ENCODE data around the gene UBE2O.

The UBE2O gene

DNA sequence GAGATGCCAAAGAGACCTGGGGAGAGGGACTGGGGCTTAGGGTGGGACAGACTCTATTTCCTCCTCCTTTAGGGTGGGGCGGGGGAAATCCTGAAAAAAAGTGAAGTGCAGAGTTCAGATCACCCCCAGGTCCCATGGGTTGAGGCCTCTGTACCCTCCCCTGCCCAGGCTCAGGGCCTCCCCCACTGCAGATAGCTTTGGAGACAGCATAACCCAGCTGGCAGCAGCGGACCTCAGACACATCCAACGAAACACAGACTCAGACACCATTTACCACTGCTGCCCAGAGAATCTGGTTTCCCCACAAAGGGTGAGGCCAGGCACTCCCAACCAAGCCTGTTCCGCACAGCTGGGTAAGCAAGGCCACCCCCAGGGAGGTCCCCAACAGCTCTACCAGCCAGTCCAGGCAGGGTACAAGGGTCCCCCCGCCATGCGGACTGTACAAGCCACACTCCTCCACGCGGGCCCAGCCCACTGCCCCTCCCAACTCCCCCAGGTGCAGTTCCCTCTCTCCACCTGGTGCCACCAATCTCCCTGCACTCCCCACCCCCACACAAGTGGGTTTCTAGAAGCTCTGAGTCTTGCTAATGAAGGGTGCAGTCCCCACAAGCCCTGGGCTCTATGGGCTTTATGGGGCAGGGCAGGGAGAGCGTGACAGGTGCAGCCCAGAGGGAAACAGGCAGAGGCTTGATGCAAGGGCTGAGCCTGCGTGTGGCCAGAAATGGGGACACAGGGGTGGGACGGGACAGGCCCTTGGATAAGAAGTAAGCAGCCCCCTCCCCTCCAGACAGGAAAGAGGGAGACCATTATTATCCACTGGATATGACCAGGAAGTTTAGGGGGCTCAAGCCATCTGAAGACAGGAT is 39.4 kb upstream of the UBE2O start:
- Histone ChIP-seq H3K9ac (ENCODE audit: low read depth, low read length) (no peak overlapping the region), H3K4me1 (ENCODE audit: insufficient read depth, low read length) (peaks cover 25% of the 10 kb centered on the region), H3K9me3 (ENCODE audit: control insufficient read depth, insufficient read depth, low read length) (no peaks in the 10 kb centered on the region), H3K36me3 (ENCODE audit: insufficient read depth, low read length) (no peaks in the 10 kb centered on the region)

DNA sequence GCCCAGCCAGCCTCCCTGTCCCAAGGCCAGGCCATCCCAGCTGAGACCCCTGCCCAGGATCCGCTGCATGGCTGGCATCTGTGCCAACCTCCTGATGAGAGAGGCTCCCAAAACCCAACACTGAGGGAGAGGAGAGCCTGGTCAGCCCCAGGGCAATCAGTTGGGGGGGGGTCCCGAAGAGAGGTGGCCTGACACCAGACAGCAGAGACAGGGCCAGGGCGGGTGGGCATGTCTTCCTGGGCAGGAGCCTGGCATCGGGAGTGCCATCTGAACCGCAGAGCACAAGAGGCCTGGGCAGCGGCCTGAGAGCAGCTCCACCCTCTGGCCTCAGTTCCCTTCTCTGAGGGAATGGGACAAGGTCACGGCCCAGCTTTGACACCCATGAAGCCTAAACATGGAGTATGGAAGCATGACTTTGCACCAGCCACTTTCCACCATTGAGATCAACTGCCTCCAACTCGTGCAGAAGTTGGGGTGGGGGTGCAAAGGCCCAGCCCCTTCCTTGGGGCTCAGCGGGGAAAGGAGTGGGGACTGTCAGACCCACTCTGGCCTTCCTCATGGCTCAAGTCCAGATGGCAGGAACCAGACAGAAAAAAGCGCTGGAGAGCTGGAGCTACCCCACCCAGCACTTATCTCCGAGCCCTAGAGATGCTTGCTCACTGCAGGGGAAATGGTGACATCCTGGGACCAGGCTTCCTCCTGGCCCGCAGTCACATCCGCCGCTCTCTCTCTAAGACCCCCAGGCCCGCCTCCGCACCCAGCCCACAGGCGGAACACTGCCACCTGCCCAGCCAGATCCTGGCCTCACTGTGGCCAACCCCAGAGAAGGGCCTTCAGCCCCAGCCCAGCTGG is 38.5 kb upstream of the UBE2O start:
- Histone ChIP-seq H3K9ac (ENCODE audit: low read depth, low read length) (no peak overlapping the region), H3K4me1 (ENCODE audit: insufficient read depth, low read length) (peaks cover 22% of the 10 kb centered on the region; the same call in 1 of the 2 replicates), H3K9me3 (ENCODE audit: control insufficient read depth, insufficient read depth, low read length) (no peaks in the 10 kb centered on the region)

DNA sequence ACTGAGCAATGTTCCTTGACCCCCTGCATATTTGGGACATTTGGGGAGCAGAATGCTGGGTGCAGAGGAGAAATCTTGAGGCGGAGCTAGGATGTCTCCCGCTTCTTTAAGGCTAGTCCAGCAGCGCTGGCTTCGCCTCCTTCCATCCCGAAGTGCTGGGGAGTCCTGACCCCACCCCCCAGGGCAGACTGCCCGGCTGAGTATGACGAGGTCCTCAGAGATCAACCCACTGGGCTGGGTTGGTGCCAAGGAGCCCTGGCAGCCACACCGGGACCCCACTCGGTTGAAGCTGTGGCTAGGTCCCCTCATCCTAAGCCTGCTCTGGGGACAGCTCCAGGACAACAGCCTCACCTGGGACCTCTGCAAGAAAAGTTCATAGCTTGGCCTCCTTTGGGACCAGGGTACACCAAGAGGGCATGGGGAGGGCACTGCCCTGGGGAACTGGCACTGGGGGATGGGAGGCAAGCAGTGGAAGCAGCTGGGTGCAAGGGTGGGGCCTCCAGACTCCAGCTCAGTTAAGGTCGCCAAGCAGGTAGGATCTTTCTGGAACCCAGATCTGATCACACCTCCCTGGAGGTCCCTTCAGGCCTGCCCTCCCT is 37.3 kb upstream of the UBE2O start:
- no peak overlapping the region for H3K9ac ChIP-seq (ENCODE audit: low read depth, low read length)
- no peaks in the 10 kb centered on the region for H3K36me3 ChIP-seq (ENCODE audit: insufficient read depth, low read length)
- no peaks in the 10 kb centered on the region for H3K9me3 ChIP-seq (ENCODE audit: control insufficient read depth, insufficient read depth, low read length)
- H3K4me1 ChIP-seq (ENCODE audit: insufficient read depth, low read length) = peaks cover 26% of the 10 kb centered on the region; the same call in 1 of the 2 replicates

More for the DNA sequence above, 38.5 kb upstream of the UBE2O start:
- H3K36me3 ChIP-seq (ENCODE audit: insufficient read depth, low read length) = no peaks in the 10 kb centered on the region

DNA sequence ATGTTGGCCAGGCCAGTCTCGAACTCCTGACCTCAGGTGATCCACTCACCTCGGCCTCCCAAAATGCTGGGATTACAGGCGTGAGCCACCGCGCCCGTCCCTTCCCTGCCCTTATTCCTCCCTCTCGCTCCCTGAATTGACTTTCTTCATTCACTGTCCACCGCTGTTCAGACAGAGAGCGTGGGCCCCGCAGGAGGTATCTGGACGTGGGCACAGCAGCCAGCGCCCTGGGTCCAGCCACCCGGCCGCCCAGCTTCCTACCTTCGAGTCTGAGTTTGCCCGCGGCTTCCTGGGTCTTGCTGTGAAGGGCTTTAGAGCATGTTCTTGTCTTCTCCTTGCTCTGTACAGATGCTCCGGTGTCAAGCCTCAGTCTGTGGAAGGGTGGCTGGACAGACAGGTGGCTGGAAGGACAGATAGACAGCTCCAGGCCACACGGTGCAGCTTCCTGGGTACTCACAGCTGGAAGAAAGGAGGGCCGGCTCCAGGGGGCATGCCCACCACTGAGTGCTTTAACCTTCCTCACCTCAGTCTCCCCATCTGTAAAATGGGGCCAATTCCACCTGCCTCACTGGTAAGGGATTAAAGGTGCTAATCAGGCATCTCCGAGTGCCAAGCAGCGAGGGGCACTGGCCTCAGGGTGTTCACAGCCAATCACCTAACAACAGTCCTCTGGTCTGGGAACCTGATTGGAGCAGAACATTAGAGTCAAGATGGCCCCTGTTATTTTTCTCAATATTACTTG is 34.7 kb upstream of the UBE2O start:
- Histone ChIP-seq H3K9ac (ENCODE audit: low read depth, low read length) (no peak overlapping the region), H3K9me3 (ENCODE audit: control insufficient read depth, insufficient read depth, low read length) (no peaks in the 10 kb centered on the region), H3K36me3 (ENCODE audit: insufficient read depth, low read length) (no peaks in the 10 kb centered on the region), H3K4me1 (ENCODE audit: insufficient read depth, low read length) (peaks cover 20% of the 10 kb centered on the region; the same call in 1 of the 2 replicates)

DNA sequence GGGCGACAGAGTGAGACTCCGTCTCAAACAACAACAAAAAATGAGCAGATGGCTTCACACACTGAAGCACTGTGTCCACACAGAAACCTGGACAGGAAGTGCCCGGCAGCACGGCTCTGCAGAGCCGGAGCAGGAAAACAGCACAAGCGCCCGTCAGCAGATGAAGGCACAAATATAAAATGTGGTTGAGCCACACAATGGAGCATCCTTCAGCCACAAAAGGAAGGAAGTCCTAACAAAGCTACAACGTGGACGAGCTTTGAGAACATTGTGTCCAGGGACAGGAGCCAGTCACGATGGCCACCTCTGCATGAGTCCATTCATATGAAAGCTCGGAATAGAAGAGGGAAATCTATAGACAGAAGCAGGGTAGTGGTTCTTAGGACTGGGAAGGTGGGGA is 32.6 kb upstream of the UBE2O start:
- Histone ChIP-seq H3K36me3 (ENCODE audit: insufficient read depth, low read length) (no peaks in the 10 kb centered on the region), H3K9ac (ENCODE audit: low read depth, low read length) (no peak overlapping the region), H3K9me3 (ENCODE audit: control insufficient read depth, insufficient read depth, low read length) (no peaks in the 10 kb centered on the region), H3K4me1 (ENCODE audit: insufficient read depth, low read length) (peaks cover 8% of the 10 kb centered on the region; the same call in 1 of the 2 replicates)

DNA sequence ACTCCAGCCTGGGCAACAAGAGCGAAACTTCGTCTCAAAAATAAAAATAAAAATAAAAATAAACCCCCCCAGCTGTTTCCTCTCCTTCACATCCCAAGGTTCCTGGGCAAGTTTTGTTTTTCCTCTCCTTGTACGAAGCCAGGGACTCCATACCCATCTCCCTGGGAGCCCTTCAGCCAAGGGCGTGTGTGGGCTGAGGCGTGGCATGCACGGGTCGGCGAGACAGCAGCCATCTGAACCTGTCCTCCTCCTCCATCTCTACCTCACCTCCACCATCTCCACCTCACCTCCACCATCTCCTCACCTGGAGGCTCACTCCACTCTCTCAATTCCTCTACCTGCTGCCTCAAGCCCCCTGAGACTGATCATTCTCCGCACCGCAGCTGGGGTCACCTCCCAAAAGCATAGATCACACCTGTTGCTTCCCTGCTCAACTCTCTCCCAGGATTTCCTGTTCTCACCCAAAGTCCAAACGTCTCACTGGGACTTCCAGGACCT is 31.3 kb upstream of the UBE2O start:
- Histone ChIP-seq H3K36me3 (ENCODE audit: insufficient read depth, low read length) (no peaks in the 10 kb centered on the region), H3K9ac (ENCODE audit: low read depth, low read length) (no peak overlapping the region; the same call in 1 of the 2 replicates), H3K9me3 (ENCODE audit: control insufficient read depth, insufficient read depth, low read length) (no peaks in the 10 kb centered on the region), H3K4me1 (ENCODE audit: insufficient read depth, low read length) (peaks cover 8% of the 10 kb centered on the region; the same call in 1 of the 2 replicates)

DNA sequence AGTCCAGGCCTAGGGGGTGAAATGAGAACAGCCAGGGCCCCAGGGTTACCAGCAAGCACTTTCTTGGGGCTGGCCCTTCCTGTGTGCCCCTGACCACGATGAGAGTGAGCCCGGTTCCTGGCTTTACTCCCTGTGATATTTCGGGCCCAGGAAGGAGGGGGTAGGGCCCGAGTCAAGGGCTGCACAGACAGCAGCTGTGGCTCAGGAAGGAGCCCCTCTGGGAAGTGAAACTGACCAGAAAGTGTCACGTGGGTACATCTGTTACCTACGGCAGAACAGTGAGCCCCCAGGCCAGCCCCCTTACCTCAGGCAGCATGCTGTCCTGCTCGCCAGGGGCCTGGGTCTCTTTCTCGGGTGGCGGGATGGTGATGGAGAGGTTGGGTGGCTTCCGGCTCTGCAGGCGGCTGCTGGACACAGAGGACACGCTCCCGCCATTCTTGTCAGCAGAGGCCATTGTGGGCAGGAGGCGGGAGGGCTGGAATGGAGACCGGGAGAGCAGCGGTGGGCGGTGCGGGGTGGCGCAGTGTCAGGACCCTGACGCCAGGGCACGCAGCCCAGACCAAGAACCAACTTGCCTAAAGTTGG is 28.2 kb upstream of the UBE2O start:
- H3K9ac ChIP-seq (ENCODE audit: low read depth, low read length) = no peak overlapping the region
- no peaks in the 10 kb centered on the region; the same call in 1 of the 2 replicates for H3K36me3 ChIP-seq (ENCODE audit: insufficient read depth, low read length)
- H3K4me1 ChIP-seq (ENCODE audit: insufficient read depth, low read length) = peaks cover 8% of the 10 kb centered on the region; the same call in 1 of the 2 replicates
- H3K9me3 ChIP-seq (ENCODE audit: control insufficient read depth, insufficient read depth, low read length) = no peaks in the 10 kb centered on the region

DNA sequence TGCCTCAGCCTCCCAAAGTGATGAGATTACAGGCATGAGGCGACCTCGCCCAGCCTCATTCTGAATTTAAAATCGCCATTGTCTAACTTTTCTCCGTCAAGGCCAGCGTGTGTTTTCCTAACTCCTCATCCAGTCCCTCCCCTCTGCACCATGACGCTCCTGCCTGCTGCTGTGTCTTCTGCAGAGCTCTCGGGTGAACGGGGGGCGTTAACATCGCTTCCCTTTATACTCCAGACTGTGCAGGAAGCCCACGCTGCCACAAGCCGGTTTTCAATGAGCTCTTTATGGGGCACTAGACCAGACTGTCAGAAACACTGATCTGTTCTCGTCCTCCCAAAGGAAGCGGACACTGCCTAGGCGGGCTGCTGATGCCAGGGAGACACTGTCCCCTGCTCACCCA is 27.7 kb upstream of the UBE2O start:
- Histone ChIP-seq H3K9me3 (ENCODE audit: control insufficient read depth, insufficient read depth, low read length) (no peaks in the 10 kb centered on the region), H3K4me1 (ENCODE audit: insufficient read depth, low read length) (peaks cover 7% of the 10 kb centered on the region; the same call in 1 of the 2 replicates), H3K36me3 (ENCODE audit: insufficient read depth, low read length) (no peaks in the 10 kb centered on the region; the same call in 1 of the 2 replicates), H3K9ac (ENCODE audit: low read depth, low read length) (no peak overlapping the region)

DNA sequence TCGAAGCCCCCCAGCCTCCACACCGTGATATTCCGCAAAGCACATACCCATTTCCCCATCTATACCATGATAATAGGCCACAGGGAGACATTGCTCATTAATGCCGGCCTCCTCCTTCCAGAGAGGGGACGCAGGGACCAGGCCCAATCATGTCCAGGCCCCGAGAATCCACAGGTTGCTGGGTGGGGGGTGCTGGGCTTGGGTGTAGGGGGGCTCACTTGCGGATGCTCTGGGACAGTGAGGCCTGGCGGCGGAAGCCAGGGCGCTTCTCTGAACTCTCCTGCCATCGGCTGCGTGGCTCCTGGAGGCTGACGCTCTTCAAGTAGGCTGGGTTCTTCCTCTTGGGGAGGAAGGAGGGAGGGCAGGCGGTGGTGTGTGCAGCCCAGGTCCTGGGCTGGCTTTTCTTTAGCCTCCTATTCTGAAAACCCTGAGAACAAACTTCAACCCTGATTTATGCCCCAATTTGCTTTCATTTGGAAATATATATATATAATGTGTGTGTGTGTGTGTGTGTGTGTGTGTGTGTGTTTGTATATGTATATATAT is 26.6 kb upstream of the UBE2O start:
- Histone ChIP-seq H3K36me3 (ENCODE audit: insufficient read depth, low read length) (no peaks in the 10 kb centered on the region; the same call in 1 of the 2 replicates), H3K9me3 (ENCODE audit: control insufficient read depth, insufficient read depth, low read length) (no peaks in the 10 kb centered on the region; the same call in 1 of the 2 replicates), H3K9ac (ENCODE audit: low read depth, low read length) (no peak overlapping the region), H3K4me1 (ENCODE audit: insufficient read depth, low read length) (0 out of 2 replicates have a peak, but pooled peaks cover 3% of the 10 kb centered on the region)

DNA sequence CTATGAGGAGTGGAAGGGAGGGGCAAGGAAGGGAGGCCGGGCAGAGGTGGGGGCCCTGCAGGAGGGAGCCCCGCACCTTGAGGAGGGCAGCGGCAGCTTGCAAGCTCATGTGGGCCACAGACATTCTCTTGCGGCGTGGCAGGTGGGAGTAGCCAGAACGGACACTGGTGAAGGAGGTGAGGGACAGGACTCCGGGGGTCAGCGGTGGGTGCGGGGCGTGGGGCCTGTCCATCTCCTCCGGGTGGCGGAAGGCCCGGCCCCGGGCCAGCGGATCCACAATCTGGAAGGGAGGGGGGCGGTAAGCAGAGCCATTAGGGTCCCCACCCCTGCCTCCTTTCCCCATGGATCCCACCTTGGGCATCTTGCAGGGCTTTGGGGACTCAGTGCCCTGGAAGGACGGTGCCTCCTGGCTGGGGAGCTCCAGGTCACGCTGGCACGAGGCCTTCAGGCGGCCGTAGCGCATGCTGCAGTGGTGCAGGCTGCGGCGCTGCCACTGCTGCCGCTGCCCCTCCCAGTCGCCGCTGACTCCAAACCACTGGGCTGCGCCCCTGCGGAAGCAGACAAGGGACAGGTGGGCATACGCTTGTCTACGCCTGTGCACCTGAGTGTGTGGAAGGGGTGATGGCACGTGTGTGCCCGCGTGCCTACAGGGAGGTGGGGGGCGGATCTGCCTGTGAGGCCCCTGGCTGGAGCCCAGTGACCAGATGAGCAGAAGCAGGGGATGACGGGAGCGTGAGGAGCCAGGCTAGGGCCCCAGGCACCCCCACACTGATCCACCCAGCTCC is 26.0 kb upstream of the UBE2O start:
- no peaks in the 10 kb centered on the region; the same call in 1 of the 2 replicates for H3K9me3 ChIP-seq (ENCODE audit: control insufficient read depth, insufficient read depth, low read length)
- no peaks in the 10 kb centered on the region; the same call in 1 of the 2 replicates for H3K36me3 ChIP-seq (ENCODE audit: insufficient read depth, low read length)
- no peaks in the 10 kb centered on the region for H3K4me1 ChIP-seq (ENCODE audit: insufficient read depth, low read length)
- no peak overlapping the region for H3K9ac ChIP-seq (ENCODE audit: low read depth, low read length)

DNA sequence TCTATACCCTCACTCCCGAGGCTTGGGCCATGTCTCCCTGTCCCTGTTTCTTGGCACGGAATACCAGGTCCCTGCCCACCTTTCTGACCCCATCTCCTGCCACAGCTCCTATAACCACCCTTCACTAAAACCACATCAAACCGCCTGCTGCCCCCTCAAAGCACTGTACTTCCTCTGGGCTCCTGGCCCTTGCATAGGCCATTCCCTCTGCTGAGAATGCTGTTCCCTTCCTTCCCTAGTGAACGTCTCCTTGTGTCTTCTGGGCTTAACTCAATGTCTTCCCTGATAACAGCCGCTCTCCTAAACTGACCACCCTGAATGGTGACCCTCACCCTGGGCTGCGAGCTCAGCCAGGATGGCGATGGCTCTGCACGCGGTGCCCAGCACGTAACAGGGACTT is 25.1 kb upstream of the UBE2O start:
- Histone ChIP-seq H3K36me3 (ENCODE audit: insufficient read depth, low read length) (no peaks in the 10 kb centered on the region; the same call in 1 of the 2 replicates), H3K4me1 (ENCODE audit: insufficient read depth, low read length) (no peaks in the 10 kb centered on the region), H3K9ac (ENCODE audit: low read depth, low read length) (no peak overlapping the region), H3K9me3 (ENCODE audit: control insufficient read depth, insufficient read depth, low read length) (no peaks in the 10 kb centered on the region; the same call in 1 of the 2 replicates)

DNA sequence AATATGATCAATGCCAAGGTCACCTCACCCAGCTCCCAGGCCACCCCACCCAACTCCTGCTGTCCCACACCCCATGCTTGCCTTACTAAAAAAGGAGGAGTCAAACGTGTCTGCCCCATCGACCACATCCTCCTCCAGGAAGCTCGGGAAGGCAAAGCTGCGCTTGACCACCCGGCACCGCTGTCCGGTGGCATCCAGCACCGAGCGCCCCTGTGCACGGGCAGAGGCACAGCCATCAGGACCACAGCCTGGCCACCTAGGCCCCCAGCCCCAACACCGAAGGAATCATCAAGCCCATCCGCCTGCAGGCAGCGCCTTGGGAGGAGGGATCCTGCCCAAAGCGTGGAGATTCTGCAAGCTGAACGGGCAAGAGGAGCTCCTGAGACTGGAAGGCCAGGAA is 24.6 kb upstream of the UBE2O start:
- Histone ChIP-seq H3K9ac (ENCODE audit: low read depth, low read length) (no peak overlapping the region), H3K36me3 (ENCODE audit: insufficient read depth, low read length) (no peaks in the 10 kb centered on the region; the same call in 1 of the 2 replicates), H3K9me3 (ENCODE audit: control insufficient read depth, insufficient read depth, low read length) (no peaks in the 10 kb centered on the region; the same call in 1 of the 2 replicates), H3K4me1 (ENCODE audit: insufficient read depth, low read length) (no peaks in the 10 kb centered on the region)
